ENCODE results near the gene DPY19L2.
"Not testable (repeated sequence)": the region's sequence is repeated elsewhere in the genome, so short reads cannot be mapped to it uniquely, and the experiment has no call there.

DNA sequence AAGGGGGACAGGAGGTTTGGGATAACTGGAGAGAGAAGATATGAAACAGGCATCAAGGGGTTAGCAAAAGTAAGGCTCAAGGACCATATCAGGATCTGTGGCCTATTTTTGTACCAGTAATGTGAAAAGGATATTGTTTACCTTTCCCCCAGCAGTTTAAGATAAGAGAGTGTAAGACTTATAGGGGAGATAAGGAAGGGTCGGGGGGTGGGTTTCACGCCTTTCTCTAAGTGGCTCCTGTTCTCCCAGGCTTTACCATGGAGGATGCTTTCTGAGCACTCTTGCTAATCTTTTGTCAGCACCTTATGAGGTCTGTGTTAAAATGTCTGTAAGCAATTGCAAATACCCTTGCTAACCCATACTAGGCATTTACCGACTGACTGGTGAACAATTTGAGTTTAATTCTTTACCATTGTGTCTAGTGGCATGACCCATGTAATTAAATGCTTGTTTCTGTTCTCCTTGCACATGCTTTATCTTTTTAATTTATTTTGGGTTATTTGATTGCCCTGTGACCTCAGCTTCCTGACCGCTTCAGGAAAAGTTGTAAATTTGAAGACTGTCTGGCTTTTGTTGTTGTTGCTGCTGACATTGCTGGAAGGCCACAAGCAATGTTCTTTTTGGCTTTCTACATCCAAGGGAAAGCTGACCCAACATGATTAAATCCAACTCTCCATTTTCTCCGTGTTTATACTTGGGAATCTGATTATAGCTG, 12.6 kb downstream of the DPY19L2 start:
- TF ChIP-seq, protein P1, sequence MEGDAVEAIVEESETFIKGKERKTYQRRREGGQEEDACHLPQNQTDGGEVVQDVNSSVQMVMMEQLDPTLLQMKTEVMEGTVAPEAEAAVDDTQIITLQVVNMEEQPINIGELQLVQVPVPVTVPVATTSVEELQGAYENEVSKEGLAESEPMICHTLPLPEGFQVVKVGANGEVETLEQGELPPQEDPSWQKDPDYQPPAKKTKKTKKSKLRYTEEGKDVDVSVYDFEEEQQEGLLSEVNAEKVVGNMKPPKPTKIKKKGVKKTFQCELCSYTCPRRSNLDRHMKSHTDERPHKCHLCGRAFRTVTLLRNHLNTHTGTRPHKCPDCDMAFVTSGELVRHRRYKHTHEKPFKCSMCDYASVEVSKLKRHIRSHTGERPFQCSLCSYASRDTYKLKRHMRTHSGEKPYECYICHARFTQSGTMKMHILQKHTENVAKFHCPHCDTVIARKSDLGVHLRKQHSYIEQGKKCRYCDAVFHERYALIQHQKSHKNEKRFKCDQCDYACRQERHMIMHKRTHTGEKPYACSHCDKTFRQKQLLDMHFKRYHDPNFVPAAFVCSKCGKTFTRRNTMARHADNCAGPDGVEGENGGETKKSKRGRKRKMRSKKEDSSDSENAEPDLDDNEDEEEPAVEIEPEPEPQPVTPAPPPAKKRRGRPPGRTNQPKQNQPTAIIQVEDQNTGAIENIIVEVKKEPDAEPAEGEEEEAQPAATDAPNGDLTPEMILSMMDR (IDR thresholded peaks at IDR 0.05) = not testable (repeated sequence)
- TF ChIP-seq POLR2A (IDR thresholded peaks at IDR 0.05) = not testable (repeated sequence)
